ENCODE data around the gene PALD1. TPM values are rescaled to one million over a fixed set of nuclear protein-coding genes. Genes with fewer than 3 reads are reported as not detected.
A peak's percentile ranks its signal among the peaks of the same experiment; 100 is the strongest.

The PALD1 gene
- total RNA-seq, 1 donor from 2014 or later: 4.1 TPM

- Mint-ChIP-seq H3K27me3 (ENCODE audit: low read depth) (peaks cover 3% of the 10 kb centered on the region), H3K27ac (ENCODE audit: unreplicated experiment) (no peak overlapping the region), H3K4me3 (ENCODE audit: unreplicated experiment) (no peak overlapping the region), H3K4me1 (ENCODE audit: low read depth) (peaks cover 10% of the 10 kb centered on the region), H3K9me3 (ENCODE audit: low read depth) (no peaks in the 10 kb centered on the region), H3K36me3 (ENCODE audit: low read depth) (no peaks in the 10 kb centered on the region)
- peak; percentile 48 for TF ChIP-seq CTCF (IDR thresholded peaks at IDR 0.05)
- peak; percentile 85 for DNase-seq (ENCODE audit: low spot score)
Observed at GRCh38 chr10:70540789-70541360, 62.3 kb downstream of the PALD1 start.

GRCh38 chr10:70541736-70542564 is 63.4 kb downstream of the PALD1 start:
- Mint-ChIP-seq H3K27me3 (ENCODE audit: low read depth) (no peaks in the 10 kb centered on the region), H3K36me3 (ENCODE audit: low read depth) (no peaks in the 10 kb centered on the region), H3K27ac (ENCODE audit: unreplicated experiment) (no peak overlapping the region), H3K4me3 (ENCODE audit: unreplicated experiment) (no peak overlapping the region), H3K9me3 (ENCODE audit: low read depth) (no peaks in the 10 kb centered on the region), H3K4me1 (ENCODE audit: low read depth) (peaks cover 7% of the 10 kb centered on the region)
- TF ChIP-seq CTCF (IDR thresholded peaks at IDR 0.05): no peak
- no peak for DNase-seq (ENCODE audit: low spot score)

- DNase-seq (ENCODE audit: low spot score): no peak
- no peak overlapping the region for H3K4me3 Mint-ChIP-seq (ENCODE audit: unreplicated experiment)
- H3K4me1 Mint-ChIP-seq (ENCODE audit: low read depth): peaks cover 7% of the 10 kb centered on the region
- H3K9me3 Mint-ChIP-seq (ENCODE audit: low read depth): no peaks in the 10 kb centered on the region
- TF ChIP-seq CTCF (IDR thresholded peaks at IDR 0.05): peak; percentile 68
- no peaks in the 10 kb centered on the region for H3K27me3 Mint-ChIP-seq (ENCODE audit: low read depth)
- no peak overlapping the region for H3K27ac Mint-ChIP-seq (ENCODE audit: unreplicated experiment)
- no peaks in the 10 kb centered on the region for H3K36me3 Mint-ChIP-seq (ENCODE audit: low read depth)
Observed at GRCh38 chr10:70542565-70542938, 64.0 kb downstream of the PALD1 start.

GRCh38 chr10:70543911-70544310 is 65.3 kb downstream of the PALD1 start:
- no peak for DNase-seq (ENCODE audit: low spot score)
- H3K4me3 Mint-ChIP-seq (ENCODE audit: unreplicated experiment): no peak overlapping the region
- H3K9me3 Mint-ChIP-seq (ENCODE audit: low read depth): no peaks in the 10 kb centered on the region
- H3K4me1 Mint-ChIP-seq (ENCODE audit: low read depth): peaks cover 7% of the 10 kb centered on the region
- TF ChIP-seq CTCF (IDR thresholded peaks at IDR 0.05): no peak
- H3K27ac Mint-ChIP-seq (ENCODE audit: unreplicated experiment): no peak overlapping the region
- no peaks in the 10 kb centered on the region for H3K27me3 Mint-ChIP-seq (ENCODE audit: low read depth)
- H3K36me3 Mint-ChIP-seq (ENCODE audit: low read depth): no peaks in the 10 kb centered on the region

- no peak for TF ChIP-seq CTCF (IDR thresholded peaks at IDR 0.05)
- H3K27ac Mint-ChIP-seq (ENCODE audit: unreplicated experiment): no peak overlapping the region
- H3K4me3 Mint-ChIP-seq (ENCODE audit: unreplicated experiment): no peak overlapping the region
- DNase-seq (ENCODE audit: low spot score): no peak
- H3K4me1 Mint-ChIP-seq (ENCODE audit: low read depth): peaks cover 7% of the 10 kb centered on the region
- no peaks in the 10 kb centered on the region for H3K9me3 Mint-ChIP-seq (ENCODE audit: low read depth)
- no peaks in the 10 kb centered on the region for H3K27me3 Mint-ChIP-seq (ENCODE audit: low read depth)
- H3K36me3 Mint-ChIP-seq (ENCODE audit: low read depth): no peaks in the 10 kb centered on the region
Observed at GRCh38 chr10:70544431-70545340, 66.1 kb downstream of the PALD1 start.

Measured in chondrocyte (in vitro differentiated cells).